ENCODE results near the gene TRAM2. TPM values are rescaled to one million over a fixed set of nuclear protein-coding genes. Genes with fewer than 3 reads are reported as not detected.

Gene TRAM2
- polyA plus RNA-seq, 1 experiment, result 152 TPM

DNA sequence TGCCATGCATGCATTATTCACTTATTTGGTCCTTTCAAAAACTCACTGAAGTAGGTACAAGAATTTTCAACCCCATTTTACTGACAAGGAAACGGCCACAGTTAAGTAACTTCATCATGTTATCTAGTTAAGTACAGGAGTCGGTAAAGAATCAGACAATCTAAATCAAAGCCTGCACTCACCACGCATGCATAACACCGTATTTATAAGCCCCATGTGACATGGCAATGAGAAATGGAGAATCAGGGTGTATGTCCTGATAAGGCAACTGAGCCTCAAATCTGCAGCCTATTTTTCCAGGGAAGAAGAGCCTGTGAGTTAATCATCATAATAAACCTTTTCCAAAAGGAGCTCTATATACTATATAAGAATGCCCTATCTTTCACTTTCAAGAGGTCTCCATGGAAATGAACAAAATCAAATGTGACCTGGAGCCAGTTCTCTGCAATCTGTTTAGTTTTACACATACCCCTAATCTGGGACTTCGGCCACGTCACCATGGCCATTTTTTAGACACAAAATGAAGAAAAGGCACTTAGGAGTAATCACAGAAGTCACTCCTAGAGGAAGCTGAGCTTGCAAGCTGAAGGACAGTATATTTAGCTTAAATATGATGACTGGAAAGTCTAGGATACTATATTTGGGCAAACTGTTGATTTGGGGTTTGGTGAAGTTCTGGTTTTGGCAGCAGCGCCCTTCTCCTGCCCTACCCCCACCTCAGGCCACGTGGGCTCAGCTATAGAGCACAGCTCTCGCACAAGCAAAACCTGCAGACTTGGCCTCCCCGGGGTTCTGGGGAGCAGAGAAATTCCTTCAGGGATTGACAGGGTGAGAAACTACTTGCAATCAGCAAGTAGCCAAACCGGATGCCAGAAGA, 19.2 kb downstream of the TRAM2 start:
- peak overlapping the region; percentile 85 for H3K27ac ChIP-seq (ENCODE audit: low read depth, low read length)
- CTCF ChIA-PET, result interaction anchor here (0.7 to 1.2 kb wide), 4 partner anchors 16 to 141 kb away, joined by 3 to 4 read pairs (median 3); no protein-coding TSS in a partner anchor
- POLR2A ChIA-PET, result interaction anchor here (0.8 to 1.7 kb wide), 6 partner anchors 9 to 31 kb away, joined by 3 to 9 read pairs (median 4); no protein-coding TSS in a partner anchor
- no peaks in the 10 kb centered on the region for H3K27me3 ChIP-seq (ENCODE audit: control insufficient read depth, insufficient read depth, low read length)
- TF ChIP-seq, protein P1, sequence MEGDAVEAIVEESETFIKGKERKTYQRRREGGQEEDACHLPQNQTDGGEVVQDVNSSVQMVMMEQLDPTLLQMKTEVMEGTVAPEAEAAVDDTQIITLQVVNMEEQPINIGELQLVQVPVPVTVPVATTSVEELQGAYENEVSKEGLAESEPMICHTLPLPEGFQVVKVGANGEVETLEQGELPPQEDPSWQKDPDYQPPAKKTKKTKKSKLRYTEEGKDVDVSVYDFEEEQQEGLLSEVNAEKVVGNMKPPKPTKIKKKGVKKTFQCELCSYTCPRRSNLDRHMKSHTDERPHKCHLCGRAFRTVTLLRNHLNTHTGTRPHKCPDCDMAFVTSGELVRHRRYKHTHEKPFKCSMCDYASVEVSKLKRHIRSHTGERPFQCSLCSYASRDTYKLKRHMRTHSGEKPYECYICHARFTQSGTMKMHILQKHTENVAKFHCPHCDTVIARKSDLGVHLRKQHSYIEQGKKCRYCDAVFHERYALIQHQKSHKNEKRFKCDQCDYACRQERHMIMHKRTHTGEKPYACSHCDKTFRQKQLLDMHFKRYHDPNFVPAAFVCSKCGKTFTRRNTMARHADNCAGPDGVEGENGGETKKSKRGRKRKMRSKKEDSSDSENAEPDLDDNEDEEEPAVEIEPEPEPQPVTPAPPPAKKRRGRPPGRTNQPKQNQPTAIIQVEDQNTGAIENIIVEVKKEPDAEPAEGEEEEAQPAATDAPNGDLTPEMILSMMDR (IDR thresholded peaks at IDR 0.05; ENCODE audit: low read depth, low read length), result no peak
- H3K4me3 ChIP-seq (ENCODE audit: low read depth, low read length), result no peak overlapping the region
- H3K9me3 ChIP-seq (ENCODE audit: control insufficient read depth, insufficient read depth, low read length), result no peaks in the 10 kb centered on the region; the same call in 1 of the 2 replicates
- DNase-seq (ENCODE audit: low read depth, low spot score), result no peak

- H3K4me3 ChIP-seq (ENCODE audit: low read depth, low read length), result no peak overlapping the region
- TF ChIP-seq, protein P1 (IDR thresholded peaks at IDR 0.05; ENCODE audit: low read depth, low read length), result no peak
- H3K27ac ChIP-seq (ENCODE audit: low read depth, low read length), result peak overlapping the region; percentile 93
- no peak for DNase-seq (ENCODE audit: low read depth, low spot score)
- ChIA-PET CTCF (interaction anchor here (0.5 to 1.8 kb wide), 3 partner anchors 21 to 108 kb away, joined by 4 to 6 read pairs (median 4); no protein-coding TSS in a partner anchor), POLR2A (interaction anchor here (0.8 to 1.8 kb wide), 2 partner anchors 11 to 17 kb away, joined by 4 to 9 read pairs; no protein-coding TSS in a partner anchor)
- H3K27me3 ChIP-seq (ENCODE audit: control insufficient read depth, insufficient read depth, low read length), result no peaks in the 10 kb centered on the region
- H3K9me3 ChIP-seq (ENCODE audit: control insufficient read depth, insufficient read depth, low read length), result no peaks in the 10 kb centered on the region; the same call in 1 of the 2 replicates
Measured at GRCh38 chr6:52555518-52556233, 21.2 kb downstream of the TRAM2 start.

DNA sequence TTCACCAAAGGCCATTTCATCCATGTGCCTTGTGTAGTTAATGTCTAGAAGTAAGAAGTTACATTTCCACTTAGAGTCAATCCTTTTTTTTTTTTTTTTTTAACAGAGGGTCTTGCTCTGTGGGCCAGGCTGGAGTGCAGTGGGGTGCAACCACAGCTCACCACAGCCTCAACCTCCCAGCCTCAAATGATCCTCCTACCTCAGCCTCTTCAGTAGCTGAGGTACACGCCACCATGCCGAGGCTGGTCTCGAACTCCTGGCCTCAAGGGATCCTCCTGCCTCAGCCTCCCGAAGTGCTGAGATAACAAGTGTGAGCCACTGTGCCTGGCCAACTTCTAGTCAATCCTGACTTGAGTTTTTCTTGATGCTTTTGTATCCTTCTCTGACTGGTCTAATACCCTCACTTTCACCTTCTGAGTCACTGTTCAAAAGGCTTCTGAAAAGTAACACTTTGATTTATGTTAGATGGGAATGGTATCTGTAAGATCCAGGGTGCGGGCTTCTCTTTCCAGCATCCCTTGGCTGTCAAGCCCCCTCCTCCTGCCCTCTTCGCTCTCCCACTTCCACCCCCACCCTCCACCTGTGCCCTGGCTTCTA, 22.1 kb downstream of the TRAM2 start:
- no peak for DNase-seq (ENCODE audit: low read depth, low spot score)
- Histone ChIP-seq H3K27me3 (ENCODE audit: control insufficient read depth, insufficient read depth, low read length) (no peaks in the 10 kb centered on the region), H3K9me3 (ENCODE audit: control insufficient read depth, insufficient read depth, low read length) (no peaks in the 10 kb centered on the region; the same call in 1 of the 2 replicates), H3K27ac (ENCODE audit: low read depth, low read length) (peak overlapping the region; percentile 57), H3K4me3 (ENCODE audit: low read depth, low read length) (no peak overlapping the region)
- ChIA-PET POLR2A (interaction anchor here (1.8 kb wide), 1 partner anchor 12 kb away, joined by 9 read pairs; no protein-coding TSS in a partner anchor), CTCF (interaction anchor here (1.8 kb wide), 1 partner anchor 22 kb away, joined by 4 read pairs; no protein-coding TSS in a partner anchor)
- TF ChIP-seq, protein P1 (IDR thresholded peaks at IDR 0.05; ENCODE audit: low read depth, low read length), result no peak

DNA sequence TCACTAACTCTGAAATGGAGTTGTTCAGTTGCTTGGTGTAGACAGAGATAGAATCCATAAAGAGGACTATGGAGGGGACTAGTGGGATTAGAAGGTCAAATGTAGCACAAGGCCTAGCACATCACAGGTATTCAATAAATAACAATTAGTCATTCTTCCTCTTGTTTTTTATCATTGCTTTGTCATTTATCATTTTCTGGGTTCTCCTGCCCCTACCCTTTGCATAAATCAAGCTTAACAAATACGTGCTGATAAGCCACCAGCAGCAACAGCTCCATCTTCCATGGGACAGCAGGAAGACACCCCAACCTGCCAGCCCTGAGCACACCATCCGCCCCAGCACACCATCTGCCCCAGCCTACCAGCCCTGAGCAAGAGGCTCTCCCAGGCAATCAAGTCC, 23.1 kb downstream of the TRAM2 start:
- CTCF ChIA-PET, result no interaction called here

More for the DNA sequence above, 23.1 kb downstream of the TRAM2 start:
- H3K4me3 ChIP-seq (ENCODE audit: low read depth, low read length), result no peak overlapping the region
- POLR2A ChIA-PET, result no interaction called here
- no peaks in the 10 kb centered on the region; the same call in 1 of the 2 replicates for H3K9me3 ChIP-seq (ENCODE audit: control insufficient read depth, insufficient read depth, low read length)
- H3K27me3 ChIP-seq (ENCODE audit: control insufficient read depth, insufficient read depth, low read length), result no peaks in the 10 kb centered on the region
- TF ChIP-seq, protein P1 (IDR thresholded peaks at IDR 0.05; ENCODE audit: low read depth, low read length), result no peak
- peak overlapping the region; percentile 25 for H3K27ac ChIP-seq (ENCODE audit: low read depth, low read length)
- no peak for DNase-seq (ENCODE audit: low read depth, low spot score)

All from AG04450 (cell line).